Activated naive CD8-positive, alpha-beta T cell treated with anti-CD3 and anti-CD28 coated beads, Interleukin-2, amount 10 ng/mL, durations not matched to agents 7 days and 5 days (primary cell): ENCODE data around the gene MYT1. TPM values are rescaled to one million over a fixed set of nuclear protein-coding genes. Genes with fewer than 3 reads are reported as not detected.
A peak's percentile ranks its signal among the peaks of the same experiment; 100 is the strongest.
"Not testable (repeated sequence)": the region's sequence is repeated elsewhere in the genome, so short reads cannot be mapped to it uniquely, and the experiment has no call there.

Experiments
- ATAC-seq: fragments of 150-1000 bp; cut with Tn5 transposase; one replicate; pipeline ENCODE4 v1.10.0; 2021; ENCODE audit warnings: low read depth, moderate library complexity
- POLR2A ChIA-PET: fragments of 350-600 bp; sonication (Branson Sonifier 250); formaldehyde crosslinking; loops from one replicate; lab custom pipeline; 2021; ENCODE audit warnings: antibody characterized with exemption; lab: Charles Lee
- DNase-seq: peaks from one replicate; pipeline ENCODE4 v3.0.0; 2021
- H3K27ac Mint-ChIP-seq: one replicate; pipeline ENCODE4 v1.8.0; 2022; ENCODE audit warnings: mild to moderate bottlenecking, mixed read lengths
- H3K27me3 Mint-ChIP-seq: one replicate; pipeline ENCODE4 v1.8.0; 2022; ENCODE audit warnings: mild to moderate bottlenecking, moderate library complexity, mixed read lengths
- H3K36me3 Mint-ChIP-seq: one replicate; pipeline ENCODE4 v1.8.0; 2021; ENCODE audit warnings: mild to moderate bottlenecking, mixed read lengths
- H3K4me1 Mint-ChIP-seq: one replicate; pipeline ENCODE4 v1.8.0; 2021; ENCODE audit warnings: mixed read lengths
- H3K4me3 Mint-ChIP-seq: one replicate; pipeline ENCODE4 v1.8.0; 2022; ENCODE audit warnings: mild to moderate bottlenecking, moderate library complexity, mixed read lengths
- H3K9me3 Mint-ChIP-seq: one replicate; pipeline ENCODE4 v1.8.0; 2021; ENCODE audit warnings: mixed read lengths
- total RNA-seq, 2 experiments: library from RNA; stranded (reverse); gene quantifications; one replicate each; pipeline ENCODE4 v1.2.3, GENCODE V29; 2021

The MYT1 gene
- total RNA-seq = under 1 TPM in 1 of 2 experiments, not detected in 1; 0.06 TPM

DNA sequence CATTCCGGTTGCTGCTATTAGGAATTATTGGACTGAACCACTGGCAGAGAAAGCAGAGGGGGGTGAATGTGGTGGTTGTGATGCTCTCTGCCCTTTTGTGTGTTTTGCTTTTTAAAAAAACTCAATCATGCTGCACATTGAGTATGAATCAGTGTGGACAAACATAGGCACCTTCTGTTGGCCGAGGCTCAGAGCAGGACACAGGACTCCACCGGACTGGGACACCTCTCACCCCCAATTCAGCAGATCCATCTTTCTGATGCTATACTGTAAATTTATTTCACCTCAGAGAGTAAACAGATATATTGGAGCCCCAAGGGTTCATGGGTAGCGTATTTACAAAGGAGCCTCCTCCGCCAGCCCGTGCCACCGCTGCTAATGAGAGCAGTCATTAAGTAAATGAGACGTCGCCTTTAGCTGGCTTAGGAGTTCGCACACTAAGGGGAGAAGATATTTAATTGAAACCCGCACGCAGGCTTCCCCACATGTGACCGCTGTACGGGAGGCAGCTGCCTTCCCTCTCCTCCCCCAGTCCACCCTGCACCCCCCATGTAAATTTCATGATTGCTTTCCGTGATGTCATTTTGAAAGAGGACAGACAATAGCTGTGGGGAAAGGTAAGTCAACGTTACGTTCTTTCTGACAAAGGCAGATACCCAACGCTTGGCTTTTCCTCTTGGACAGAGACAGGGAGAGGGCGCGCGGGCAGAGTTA lies at the start of gene MYT1:
MYT1 (plus strand) TSS at position 330 of the 714 bp plus-strand sequence. CDS start 34,410 bp downstream, outside the sequence.
- Mint-ChIP-seq H3K27ac (no peak within 1 kb of the TSS), H3K4me1 (peaks cover 3% of the 10 kb centered on the region), H3K36me3 (no peaks in the 10 kb centered on the region), H3K4me3 (no peak within 1 kb of the TSS), H3K9me3 (no peaks in the 10 kb centered on the region), H3K27me3 (peaks cover 36% of the 10 kb centered on the region)
- no peak for DNase-seq
- POLR2A ChIA-PET = no interaction called here
- ATAC-seq = no peak

GRCh38 chr20:64115171-64115911 lies 48.9 kb upstream of the MYT1 start:
- DNase-seq = no peak
- ATAC-seq = no peak
- Mint-ChIP-seq H3K9me3 (no peaks in the 10 kb centered on the region), H3K27ac (no peak overlapping the region), H3K27me3 (no peaks in the 10 kb centered on the region), H3K4me1 (peaks cover 6% of the 10 kb centered on the region), H3K4me3 (no peak overlapping the region), H3K36me3 (no peaks in the 10 kb centered on the region)
- POLR2A ChIA-PET = no interaction called here

DNA sequence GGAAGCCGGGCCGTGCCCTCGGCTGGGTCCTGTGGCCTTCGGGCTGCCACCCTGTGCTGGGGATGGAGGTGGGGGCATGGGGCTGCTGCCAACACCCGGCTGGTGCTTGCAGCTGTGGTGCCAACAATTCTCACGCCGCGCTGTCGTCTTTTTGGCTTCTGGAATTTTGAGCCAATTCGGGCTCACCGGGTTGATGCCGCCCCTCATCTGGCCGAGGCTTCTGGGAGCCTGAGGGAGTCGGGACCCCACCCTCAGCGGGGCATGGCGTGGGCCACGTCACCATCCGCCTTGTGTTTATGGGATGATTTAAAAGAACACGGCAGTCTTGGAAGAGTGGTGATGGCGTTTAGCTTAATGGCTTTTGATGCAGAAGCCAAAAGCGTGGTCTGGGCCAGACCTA lies 48.2 kb upstream of the MYT1 start:
- no peak overlapping the region for H3K4me3 Mint-ChIP-seq
- no peaks in the 10 kb centered on the region for H3K9me3 Mint-ChIP-seq
- no peak for ATAC-seq
- H3K27ac Mint-ChIP-seq = no peak overlapping the region
- POLR2A ChIA-PET = no interaction called here
- H3K36me3 Mint-ChIP-seq = no peaks in the 10 kb centered on the region
- H3K27me3 Mint-ChIP-seq = no peaks in the 10 kb centered on the region
- DNase-seq = no peak
- peaks cover 7% of the 10 kb centered on the region for H3K4me1 Mint-ChIP-seq

DNA sequence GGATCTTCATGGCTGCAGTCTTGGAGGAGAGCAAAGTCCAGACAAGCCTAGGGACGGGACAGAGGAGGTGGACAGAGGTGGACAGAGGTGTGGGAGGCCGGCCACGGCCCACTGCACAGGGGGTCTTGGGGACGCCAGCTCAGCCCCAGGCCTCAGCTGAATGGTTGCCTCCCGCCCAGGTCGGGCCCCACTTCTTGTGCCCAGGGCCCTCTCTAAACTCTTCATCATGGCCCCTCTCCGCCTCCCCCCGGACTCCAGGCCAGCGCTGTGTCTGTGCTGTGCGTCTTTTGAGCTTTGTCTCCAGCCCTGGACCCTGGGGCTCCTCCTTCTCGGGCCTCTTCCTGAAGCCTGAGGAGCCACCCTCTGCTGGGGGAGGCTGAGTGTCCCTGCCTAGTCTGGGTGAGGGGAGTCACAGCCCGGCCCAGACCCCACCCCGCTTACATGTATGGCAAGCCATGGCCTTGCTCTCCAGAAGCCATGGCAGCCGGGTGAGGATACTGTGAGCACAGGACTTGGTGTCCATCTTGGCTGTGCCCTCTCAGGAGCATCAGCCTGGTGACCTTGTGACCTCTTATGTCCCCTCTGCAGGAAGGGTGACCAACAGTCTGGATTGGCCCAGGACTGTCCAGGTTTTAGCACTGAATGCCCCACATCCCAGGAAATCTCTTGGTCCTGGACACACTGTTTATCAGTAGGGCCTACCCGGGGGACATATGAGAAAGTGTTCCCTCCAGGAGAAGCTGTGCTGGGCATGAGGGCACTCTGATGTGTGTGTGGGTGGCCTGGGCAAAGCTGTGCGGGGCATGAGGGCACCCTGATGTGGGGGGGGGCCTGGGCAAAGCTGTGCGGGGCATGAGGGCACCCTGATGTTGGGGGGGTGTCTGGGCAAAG lies 47.5 kb upstream of the MYT1 start:
- H3K27me3 Mint-ChIP-seq = peaks cover 6% of the 10 kb centered on the region
- H3K36me3 Mint-ChIP-seq = no peaks in the 10 kb centered on the region
- no peaks in the 10 kb centered on the region for H3K9me3 Mint-ChIP-seq
- H3K27ac Mint-ChIP-seq = no peak overlapping the region
- peak; percentile 28 for DNase-seq
- H3K4me3 Mint-ChIP-seq = no peak overlapping the region
- peaks cover 7% of the 10 kb centered on the region for H3K4me1 Mint-ChIP-seq
- ATAC-seq = no peak
- POLR2A ChIA-PET = no interaction called here

GRCh38 chr20:64117432-64117777 lies 46.8 kb upstream of the MYT1 start:
- H3K27me3 Mint-ChIP-seq, H3K4me3 Mint-ChIP-seq, DNase-seq, H3K27ac Mint-ChIP-seq, H3K36me3 Mint-ChIP-seq, POLR2A ChIA-PET, ATAC-seq, H3K9me3 Mint-ChIP-seq, H3K4me1 Mint-ChIP-seq: not testable (repeated sequence)

DNA sequence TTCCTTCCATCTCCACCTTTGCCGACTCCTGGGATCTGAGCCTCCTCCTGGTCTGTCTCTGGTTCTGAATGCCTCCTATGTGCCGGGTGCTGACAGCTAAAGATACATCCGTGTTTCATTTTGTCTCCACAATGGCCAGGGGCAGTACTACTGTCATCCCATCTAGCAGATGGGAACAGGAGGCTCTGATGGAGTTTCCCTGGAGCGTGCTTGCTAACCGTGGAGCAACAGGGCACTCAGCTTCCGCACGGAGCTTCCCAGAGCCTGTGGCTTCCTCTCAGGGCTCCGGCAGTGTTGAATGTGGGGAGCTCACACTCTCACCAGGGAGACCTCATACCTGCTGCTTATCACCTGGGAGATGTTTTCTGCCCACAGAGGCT lies 45.0 kb upstream of the MYT1 start:
- Mint-ChIP-seq H3K36me3 (no peaks in the 10 kb centered on the region), H3K4me1 (peaks cover 7% of the 10 kb centered on the region), H3K27me3 (peaks cover 23% of the 10 kb centered on the region), H3K4me3 (no peak overlapping the region), H3K27ac (no peak overlapping the region), H3K9me3 (no peaks in the 10 kb centered on the region)
- DNase-seq = peak; percentile 33
- no peak for ATAC-seq
- POLR2A ChIA-PET = interaction anchor here (2.7 kb wide), 1 partner anchor 35 kb away, joined by 13 read pairs; the partner anchor contains the start of gene LKAAEAR1

DNA sequence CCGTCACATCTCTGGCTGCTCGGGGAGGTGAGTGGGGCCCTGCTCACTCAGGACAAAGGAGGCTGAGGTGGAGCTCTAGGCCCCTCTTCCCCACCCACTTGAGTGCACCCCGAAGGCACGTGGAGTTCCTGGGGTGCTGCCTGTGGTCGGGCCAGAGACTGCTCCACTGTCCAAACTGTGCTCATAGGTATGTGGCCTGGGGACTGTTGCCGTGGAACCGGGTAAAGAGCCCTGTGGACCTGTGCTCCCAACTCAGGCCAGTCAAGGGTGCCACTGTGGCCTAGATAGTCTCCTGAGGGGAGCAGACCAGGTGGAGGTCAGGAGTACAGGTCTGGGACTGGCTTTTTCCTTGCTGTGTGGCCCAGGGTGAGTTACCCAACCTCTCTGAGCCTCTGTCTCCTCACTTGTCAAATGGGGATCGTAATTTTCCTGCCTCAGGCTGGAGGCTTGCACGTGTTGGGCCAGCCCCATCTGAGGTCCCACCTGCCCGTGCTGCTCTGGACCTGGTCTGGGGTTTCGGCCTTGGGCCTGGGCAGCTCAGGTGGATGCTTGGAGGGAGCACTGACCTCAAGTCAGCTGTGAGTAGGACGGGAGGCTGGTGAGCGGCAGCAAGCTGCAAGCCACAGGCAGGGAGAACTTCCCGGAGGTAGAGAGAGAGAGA lies 44.4 kb upstream of the MYT1 start:
- Mint-ChIP-seq H3K27me3 (peaks cover 27% of the 10 kb centered on the region), H3K4me1 (peaks cover 7% of the 10 kb centered on the region), H3K36me3 (no peaks in the 10 kb centered on the region), H3K4me3 (peak overlapping the region; percentile 50), H3K27ac (peak overlapping the region; percentile 30), H3K9me3 (no peaks in the 10 kb centered on the region)
- no peak for ATAC-seq
- POLR2A ChIA-PET = interaction anchor here (0.5 to 2.7 kb wide), 4 partner anchors 36 to 183 kb away, joined by 3 to 13 read pairs (median 6); partner anchors contain the start of genes LKAAEAR1, PRPF6 and RGS19
- no peak for DNase-seq

DNA sequence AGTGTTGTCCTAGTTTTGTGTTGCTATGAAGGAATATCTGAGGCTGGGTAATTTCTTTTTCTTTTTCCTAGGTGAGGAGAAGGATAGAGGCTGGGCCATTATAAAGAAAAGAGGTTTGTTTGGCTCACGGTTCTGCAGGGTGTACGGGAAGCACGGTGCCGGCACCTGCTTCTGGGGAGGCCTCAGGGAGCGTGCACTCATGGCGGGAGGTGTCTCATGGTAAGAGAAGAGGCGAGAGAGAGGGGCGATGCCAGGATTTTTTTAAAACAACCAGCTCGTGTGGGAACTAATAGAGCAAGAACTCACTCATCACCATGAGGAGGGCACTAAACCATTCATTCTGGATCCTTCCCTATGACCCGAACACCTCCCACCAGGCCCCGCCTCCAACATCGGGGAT lies 42.7 kb upstream of the MYT1 start:
- DNase-seq (peak; percentile 10), ATAC-seq (no peak)
- Mint-ChIP-seq H3K4me1 (peaks cover 7% of the 10 kb centered on the region), H3K9me3 (no peaks in the 10 kb centered on the region), H3K27me3 (peaks cover 32% of the 10 kb centered on the region), H3K36me3 (no peaks in the 10 kb centered on the region), H3K27ac (no peak overlapping the region), H3K4me3 (no peak overlapping the region)
- POLR2A ChIA-PET = interaction anchor here (1.9 to 2.7 kb wide), 2 partner anchors 38 to 43 kb away, joined by 7 to 13 read pairs; partner anchors contain the start of genes LKAAEAR1 and RGS19

DNA sequence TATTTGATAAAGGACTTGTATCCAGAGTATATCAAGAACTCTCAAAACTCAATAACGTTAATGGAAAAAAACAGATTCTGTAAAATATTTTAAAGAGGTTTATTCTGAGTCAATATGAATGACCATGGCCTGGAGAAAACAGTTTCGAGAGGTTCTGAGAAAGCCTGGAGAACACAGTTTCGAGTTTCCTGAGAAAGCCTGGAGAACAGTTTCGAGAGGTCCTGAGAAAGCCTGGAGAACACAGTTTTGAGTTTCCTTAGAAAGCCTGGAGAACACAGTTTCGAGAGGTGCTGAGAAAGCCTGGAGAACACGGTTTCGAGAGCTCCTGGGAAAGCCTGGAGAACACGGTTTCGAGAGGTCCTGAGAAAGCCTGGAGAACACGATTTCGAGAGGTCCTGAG lies 41.3 kb upstream of the MYT1 start:
- H3K4me3 Mint-ChIP-seq, POLR2A ChIA-PET, ATAC-seq, H3K4me1 Mint-ChIP-seq, DNase-seq, H3K27ac Mint-ChIP-seq, H3K36me3 Mint-ChIP-seq, H3K9me3 Mint-ChIP-seq: not testable (repeated sequence)
- H3K27me3 Mint-ChIP-seq = peaks cover 32% of the 10 kb centered on the region

DNA sequence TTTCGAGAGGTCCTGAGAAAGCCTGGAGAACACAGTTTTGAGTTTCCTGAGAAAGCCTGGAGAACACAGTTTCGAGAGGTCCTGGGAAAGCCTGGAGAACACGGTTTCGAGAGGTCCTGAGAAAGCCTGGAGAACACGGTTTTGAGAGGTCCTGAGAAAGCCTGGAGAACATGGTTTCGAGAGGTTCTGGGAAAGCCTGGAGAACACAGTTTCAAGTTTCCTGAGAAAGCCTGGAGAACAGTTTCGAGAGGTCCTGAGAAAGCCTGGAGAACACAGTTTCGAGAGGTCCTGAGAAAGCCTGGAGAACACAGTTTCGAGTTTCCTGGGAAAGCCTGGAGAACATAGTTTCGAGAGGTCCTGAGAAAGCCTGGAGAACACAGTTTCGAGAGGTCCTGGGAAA lies 40.7 kb upstream of the MYT1 start:
- ATAC-seq, DNase-seq, POLR2A ChIA-PET, H3K9me3 Mint-ChIP-seq, H3K36me3 Mint-ChIP-seq, H3K4me1 Mint-ChIP-seq, H3K27ac Mint-ChIP-seq, H3K4me3 Mint-ChIP-seq: not testable (repeated sequence)
- peaks cover 32% of the 10 kb centered on the region for H3K27me3 Mint-ChIP-seq

GRCh38 chr20:64129146-64129782 lies 35.0 kb upstream of the MYT1 start:
- Mint-ChIP-seq H3K27me3 (peaks cover 18% of the 10 kb centered on the region), H3K4me3 (no peak overlapping the region), H3K4me1 (no peaks in the 10 kb centered on the region), H3K36me3 (no peaks in the 10 kb centered on the region), H3K27ac (no peak overlapping the region), H3K9me3 (no peaks in the 10 kb centered on the region)
- POLR2A ChIA-PET = no interaction called here
- no peak for ATAC-seq
- DNase-seq = no peak

DNA sequence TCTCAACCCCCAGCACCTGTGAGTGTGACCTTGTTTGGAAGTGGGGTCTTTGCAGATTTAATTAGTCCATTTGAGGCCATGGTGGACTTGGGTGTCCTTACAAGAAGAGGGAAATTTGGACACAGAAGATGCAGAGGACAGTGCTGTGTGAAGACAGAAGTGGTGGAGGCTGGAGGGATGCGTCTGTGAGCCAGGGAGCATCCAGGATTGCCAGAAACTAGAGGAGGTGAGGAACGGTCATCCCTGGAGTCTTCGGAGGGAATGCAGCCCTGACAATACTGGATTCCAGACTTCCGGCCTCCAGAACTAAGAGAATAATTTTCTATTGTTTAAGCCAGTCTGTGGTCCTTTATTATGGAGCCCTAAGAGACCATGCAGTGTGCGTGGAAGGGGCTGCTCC lies 34.0 kb upstream of the MYT1 start:
- POLR2A ChIA-PET = no interaction called here
- no peaks in the 10 kb centered on the region for H3K9me3 Mint-ChIP-seq
- DNase-seq (no peak), ATAC-seq (no peak)
- H3K36me3 Mint-ChIP-seq = no peaks in the 10 kb centered on the region
- H3K27ac Mint-ChIP-seq = no peak overlapping the region
- no peak overlapping the region for H3K4me3 Mint-ChIP-seq
- H3K4me1 Mint-ChIP-seq = no peaks in the 10 kb centered on the region
- H3K27me3 Mint-ChIP-seq = peaks cover 10% of the 10 kb centered on the region
